ENCODE measurements around the gene RBM23.

Gene RBM23

DNA sequence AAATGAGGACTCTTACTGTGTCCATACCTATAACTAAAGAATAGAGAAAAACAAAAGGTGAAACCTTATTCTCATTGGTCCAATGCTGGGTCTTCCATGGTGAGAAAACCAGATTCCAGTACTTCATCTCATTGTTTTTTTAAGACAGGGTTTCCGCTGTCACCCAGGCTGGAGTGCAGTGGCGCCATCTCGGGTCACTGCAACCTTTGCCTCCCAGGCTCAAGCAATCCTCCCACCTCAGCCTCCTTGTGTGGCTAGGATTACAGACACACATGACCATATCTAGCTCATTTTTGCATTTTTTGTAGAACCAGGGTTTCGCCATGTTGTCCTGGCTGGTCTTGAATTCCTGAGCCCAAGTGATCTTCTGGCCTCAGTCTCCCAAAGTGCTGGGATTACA is 13.3 kb downstream of the RBM23 start:
- DNase-seq (ENCODE audit: low read depth in 2 of 2): no peak
- H3K4me3 ChIP-seq (replicated peaks in 1 of 2; ENCODE audit: low read depth in 2 of 2, low read length in 2 of 2): no peak overlapping the region
- TF ChIP-seq, protein P1, sequence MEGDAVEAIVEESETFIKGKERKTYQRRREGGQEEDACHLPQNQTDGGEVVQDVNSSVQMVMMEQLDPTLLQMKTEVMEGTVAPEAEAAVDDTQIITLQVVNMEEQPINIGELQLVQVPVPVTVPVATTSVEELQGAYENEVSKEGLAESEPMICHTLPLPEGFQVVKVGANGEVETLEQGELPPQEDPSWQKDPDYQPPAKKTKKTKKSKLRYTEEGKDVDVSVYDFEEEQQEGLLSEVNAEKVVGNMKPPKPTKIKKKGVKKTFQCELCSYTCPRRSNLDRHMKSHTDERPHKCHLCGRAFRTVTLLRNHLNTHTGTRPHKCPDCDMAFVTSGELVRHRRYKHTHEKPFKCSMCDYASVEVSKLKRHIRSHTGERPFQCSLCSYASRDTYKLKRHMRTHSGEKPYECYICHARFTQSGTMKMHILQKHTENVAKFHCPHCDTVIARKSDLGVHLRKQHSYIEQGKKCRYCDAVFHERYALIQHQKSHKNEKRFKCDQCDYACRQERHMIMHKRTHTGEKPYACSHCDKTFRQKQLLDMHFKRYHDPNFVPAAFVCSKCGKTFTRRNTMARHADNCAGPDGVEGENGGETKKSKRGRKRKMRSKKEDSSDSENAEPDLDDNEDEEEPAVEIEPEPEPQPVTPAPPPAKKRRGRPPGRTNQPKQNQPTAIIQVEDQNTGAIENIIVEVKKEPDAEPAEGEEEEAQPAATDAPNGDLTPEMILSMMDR (IDR thresholded peaks at IDR 0.05; ENCODE audit: low read depth, low read length): no peak

DNA sequence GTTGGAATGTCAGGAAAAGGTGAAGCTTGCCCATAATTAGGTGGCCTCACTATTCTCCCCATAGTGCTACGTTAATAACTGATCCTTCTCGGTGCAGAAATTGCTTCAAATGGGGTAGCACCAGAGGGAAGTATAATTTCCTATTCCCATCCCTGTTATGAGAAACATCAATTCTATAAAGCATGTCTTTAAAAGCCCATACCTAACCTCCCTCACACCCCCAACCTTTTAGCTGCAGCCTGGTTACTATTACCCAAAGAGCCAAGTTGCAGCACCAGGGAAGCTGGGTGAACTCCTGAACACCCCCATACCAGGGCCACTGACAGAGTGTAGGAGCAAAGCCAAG is 15.2 kb downstream of the RBM23 start:
- H3K4me3 ChIP-seq (replicated peaks in 1 of 2; ENCODE audit: low read depth in 2 of 2, low read length in 2 of 2): no peak overlapping the region
- TF ChIP-seq, protein P1 (IDR thresholded peaks at IDR 0.05; ENCODE audit: low read depth, low read length): no peak
- no peak for DNase-seq (ENCODE audit: low read depth in 2 of 2)

DNA sequence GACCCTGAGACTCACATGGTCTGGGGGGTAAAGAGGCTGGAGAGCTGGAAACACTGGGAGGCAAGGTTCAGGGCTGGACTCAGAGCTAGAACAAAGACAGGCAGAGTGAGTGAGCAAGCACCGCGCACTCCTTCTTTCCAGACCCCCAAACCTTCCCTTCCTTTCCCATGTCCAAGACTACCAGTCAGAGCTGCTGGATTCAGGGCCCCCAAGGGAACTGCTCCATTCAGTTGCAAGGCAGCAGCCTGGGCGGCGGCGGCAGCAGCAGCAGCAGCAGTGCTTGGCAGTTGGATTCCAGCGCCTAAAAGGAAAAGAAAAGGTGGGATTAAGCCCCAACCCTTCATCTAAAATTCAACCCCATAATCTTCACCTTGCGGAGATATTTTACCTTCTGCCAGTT is 17.1 kb downstream of the RBM23 start:
- no peak overlapping the region for H3K4me3 ChIP-seq (replicated peaks in 1 of 2; ENCODE audit: low read depth in 2 of 2, low read length in 2 of 2)
- DNase-seq (ENCODE audit: low read depth in 2 of 2): no peak
- TF ChIP-seq, protein P1 (IDR thresholded peaks at IDR 0.05; ENCODE audit: low read depth, low read length): no peak

DNA sequence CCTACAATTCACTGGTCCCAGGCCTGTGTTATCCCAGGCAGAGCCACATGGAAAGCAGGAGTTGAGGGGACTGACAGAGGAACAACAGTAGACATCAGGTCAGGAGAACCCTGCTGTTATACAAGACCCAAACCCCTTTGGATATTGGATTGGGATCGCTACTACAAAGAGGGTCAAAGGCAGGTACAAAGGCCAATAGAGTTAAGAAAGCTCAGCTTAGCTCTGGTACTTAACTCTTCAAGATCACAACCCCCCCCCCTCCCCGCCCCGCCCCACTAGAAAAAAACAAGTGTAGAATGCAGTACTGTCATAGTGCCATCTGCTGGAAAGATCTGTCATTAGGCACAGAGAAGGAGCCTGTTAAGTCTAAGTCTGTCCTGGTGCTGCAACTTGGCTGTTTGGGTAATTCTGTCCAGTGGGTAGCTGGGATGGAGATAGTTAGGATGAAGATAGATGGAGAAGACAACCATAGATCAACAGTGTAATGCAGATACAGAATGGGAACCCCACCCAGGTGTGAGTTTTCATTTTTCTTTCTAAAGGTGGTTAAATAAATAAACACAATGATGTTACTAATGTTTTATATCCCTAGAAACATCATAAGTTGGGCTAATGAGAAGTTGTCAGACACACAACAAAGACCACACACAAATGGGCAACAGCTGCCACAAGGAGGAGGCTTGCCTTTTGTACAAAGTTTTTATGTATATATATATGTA is 18.7 kb downstream of the RBM23 start:
- DNase-seq (ENCODE audit: low read depth in 2 of 2): peak; percentile 82 to 85
- no peak overlapping the region for H3K4me3 ChIP-seq (replicated peaks in 1 of 2; ENCODE audit: low read depth in 2 of 2, low read length in 2 of 2)
- TF ChIP-seq, protein P1 (IDR thresholded peaks at IDR 0.05; ENCODE audit: low read depth, low read length): peak; percentile 65

DNA sequence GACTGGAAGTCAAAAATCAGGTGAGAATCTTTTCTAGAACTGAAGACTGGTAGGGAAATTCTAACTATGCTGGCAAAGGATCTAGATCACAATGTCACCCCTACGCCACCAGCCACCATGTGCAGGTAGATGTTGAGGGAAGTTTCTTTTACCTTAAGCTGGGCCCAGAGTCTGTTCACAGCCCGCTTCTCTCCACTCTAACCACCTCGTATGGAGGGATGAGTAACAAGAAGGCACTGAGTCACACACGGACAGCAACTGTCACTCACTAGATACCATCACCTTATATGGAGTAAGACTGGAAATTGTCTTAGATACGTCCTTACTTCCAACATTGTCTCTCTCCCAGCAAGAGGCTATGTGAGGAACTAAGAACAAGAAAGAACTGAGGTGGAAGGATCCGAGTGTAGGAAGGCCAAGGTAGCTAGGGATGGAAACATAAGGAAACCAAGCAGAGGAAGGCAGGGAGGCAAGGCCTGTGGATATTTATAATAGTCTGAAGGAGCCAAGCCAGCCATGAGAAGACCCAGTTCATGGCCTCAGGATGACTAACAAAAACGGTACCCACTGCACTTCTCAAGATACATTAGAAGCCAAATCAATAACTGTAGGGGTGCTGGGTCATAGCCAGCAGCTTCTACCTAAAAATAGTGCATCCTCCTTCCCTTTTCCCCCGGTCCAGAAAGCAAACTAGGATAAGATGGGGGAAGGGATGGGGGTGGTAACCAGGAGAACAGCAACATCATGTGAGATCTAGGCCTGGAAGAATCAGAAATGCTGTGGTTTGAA is 20.5 kb downstream of the RBM23 start:
- peak; percentile 23 to 85 for DNase-seq (ENCODE audit: low read depth in 2 of 2)
- no peak overlapping the region for H3K4me3 ChIP-seq (replicated peaks in 1 of 2; ENCODE audit: low read depth in 2 of 2, low read length in 2 of 2)
- TF ChIP-seq, protein P1 (IDR thresholded peaks at IDR 0.05; ENCODE audit: low read depth, low read length): no peak

DNA sequence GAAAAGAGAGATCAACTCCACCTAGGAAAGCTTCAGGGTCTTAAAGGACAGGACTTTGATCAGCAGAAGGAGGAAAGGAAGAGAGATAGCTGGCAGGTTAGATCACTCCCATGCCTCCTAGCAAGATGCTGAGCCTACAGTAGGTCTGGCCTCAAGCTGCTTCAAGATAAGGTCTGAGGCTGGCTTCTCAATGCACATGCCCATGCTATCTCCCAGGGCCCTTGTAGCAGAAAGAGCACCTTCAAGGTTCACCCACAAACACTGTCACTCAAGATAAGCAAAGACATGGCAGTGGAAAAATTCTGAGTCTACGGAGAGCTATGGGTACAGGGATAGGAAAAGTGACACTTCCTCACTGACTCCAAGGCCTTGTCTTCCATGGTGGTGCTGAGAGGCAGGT is 21.6 kb downstream of the RBM23 start:
- no peak for DNase-seq (ENCODE audit: low read depth in 2 of 2)
- no peak overlapping the region for H3K4me3 ChIP-seq (replicated peaks in 1 of 2; ENCODE audit: low read depth in 2 of 2, low read length in 2 of 2)
- TF ChIP-seq, protein P1 (IDR thresholded peaks at IDR 0.05; ENCODE audit: low read depth, low read length): no peak

All from cardiac fibroblast (primary cell).